Astrocyte (in vitro differentiated cells and primary cell): Measurements from ENCODE around the gene SCRN1. TPM values are rescaled to one million over a fixed set of nuclear protein-coding genes. Genes with fewer than 3 reads are reported as not detected.
A peak's percentile ranks its signal among the peaks of the same experiment; 100 is the strongest.

ENCODE experiments used
- DNase-seq: peaks from one replicate; pipeline ENCODE4 v3.0.0-alpha.2; 2010; ENCODE audit warnings: low read depth
- FAIRE-seq: peaks from 2 replicates; lab custom pipeline; 2011; peaks lifted over from hg19 to GRCh38; lab: Jason Lieb, UNC
- H2AFZ ChIP-seq: 2 replicates; pipeline ENCODE4 v1.6.0; 2012; ENCODE audit warnings: low read depth, low read length, inconsistent platforms
- H3K27ac ChIP-seq: 2 replicates; pipeline ENCODE4 v1.5.1; 2011; ENCODE audit warnings: low read depth, low read length, inconsistent platforms
- H3K27me3 ChIP-seq: 2 replicates; pipeline ENCODE4 v1.6.0; 2011; ENCODE audit warnings: low read length, inconsistent platforms; ENCODE audit not compliant: insufficient read depth
- H3K36me3 ChIP-seq: 2 replicates; pipeline ENCODE4 v1.5.1; 2011; ENCODE audit warnings: low read length, inconsistent platforms; ENCODE audit not compliant: insufficient read depth
- H3K4me1 ChIP-seq: 2 replicates; pipeline ENCODE4 v1.5.1; 2011; ENCODE audit warnings: low read length, inconsistent platforms; ENCODE audit not compliant: insufficient read depth
- H3K4me2 ChIP-seq: 2 replicates; pipeline ENCODE4 v1.6.0; 2012; ENCODE audit warnings: low read length, inconsistent platforms
- H3K4me3 ChIP-seq: 2 replicates; pipeline ENCODE4 v1.5.1; 2011; ENCODE audit warnings: low read depth, mild to moderate bottlenecking, low read length, inconsistent platforms; ENCODE audit not compliant: insufficient read depth
- H3K79me2 ChIP-seq: 2 replicates; pipeline ENCODE4 v1.6.0; 2012; ENCODE audit warnings: mild to moderate bottlenecking, low read length, inconsistent platforms; ENCODE audit not compliant: insufficient read depth
- H3K9ac ChIP-seq: 2 replicates; pipeline ENCODE4 v1.6.0; 2012; ENCODE audit warnings: mild to moderate bottlenecking, low read length, inconsistent platforms
- H3K9me3 ChIP-seq: 2 replicates; pipeline ENCODE4 v1.5.1; 2012; ENCODE audit warnings: low read depth, mild to moderate bottlenecking, low read length, inconsistent platforms; ENCODE audit not compliant: insufficient read depth
- H4K20me1 ChIP-seq: 2 replicates; pipeline ENCODE4 v1.6.0; 2012; ENCODE audit warnings: low read length, inconsistent platforms; ENCODE audit not compliant: insufficient read depth
- H3K27ac Mint-ChIP-seq: one replicate; pipeline ENCODE4 v1.8.0; 2021; ENCODE audit warnings: mild to moderate bottlenecking, mixed read lengths; ENCODE audit not compliant: unreplicated experiment
- H3K27me3 Mint-ChIP-seq: one replicate; pipeline ENCODE4 v1.8.0; 2021; ENCODE audit warnings: low read depth, mixed read lengths; ENCODE audit not compliant: unreplicated experiment
- H3K36me3 Mint-ChIP-seq: one replicate; pipeline ENCODE4 v1.8.0; 2021; ENCODE audit warnings: low read depth, mixed read lengths; ENCODE audit not compliant: unreplicated experiment
- H3K4me1 Mint-ChIP-seq: one replicate; pipeline ENCODE4 v1.8.0; 2021; ENCODE audit warnings: low read depth, mixed read lengths; ENCODE audit not compliant: unreplicated experiment
- H3K4me3 Mint-ChIP-seq: one replicate; pipeline ENCODE4 v1.8.0; 2021; ENCODE audit warnings: mild to moderate bottlenecking, moderate library complexity, mixed read lengths; ENCODE audit not compliant: unreplicated experiment
- H3K9me3 Mint-ChIP-seq: one replicate; pipeline ENCODE4 v1.8.0; 2021; ENCODE audit warnings: mild to moderate bottlenecking, mixed read lengths; ENCODE audit not compliant: unreplicated experiment
- EZH2 ChIP-seq: IDR thresholded peaks from 2 replicates; pipeline ENCODE4 v1.6.1; 2012; ENCODE audit warnings: mild to moderate bottlenecking, low read length, inconsistent platforms; ENCODE audit not compliant: insufficient read depth
- total RNA-seq: library from RNA; stranded (reverse); gene quantifications from 2 replicates; pipeline ENCODE4 v1.2.1, GENCODE V29; 2021
- TF ChIP-seq, protein P1 (sequence below): IDR thresholded peaks from 2 replicates; pipeline ENCODE4 v1.5.1; 2011; ENCODE audit warnings: low read depth, mild to moderate bottlenecking, inconsistent platforms, low read length, moderate library complexity; ENCODE audit not compliant: insufficient read depth

SCRN1 gene
- total RNA-seq, 1 donor from 2014 or later, result 116 TPM

DNA sequence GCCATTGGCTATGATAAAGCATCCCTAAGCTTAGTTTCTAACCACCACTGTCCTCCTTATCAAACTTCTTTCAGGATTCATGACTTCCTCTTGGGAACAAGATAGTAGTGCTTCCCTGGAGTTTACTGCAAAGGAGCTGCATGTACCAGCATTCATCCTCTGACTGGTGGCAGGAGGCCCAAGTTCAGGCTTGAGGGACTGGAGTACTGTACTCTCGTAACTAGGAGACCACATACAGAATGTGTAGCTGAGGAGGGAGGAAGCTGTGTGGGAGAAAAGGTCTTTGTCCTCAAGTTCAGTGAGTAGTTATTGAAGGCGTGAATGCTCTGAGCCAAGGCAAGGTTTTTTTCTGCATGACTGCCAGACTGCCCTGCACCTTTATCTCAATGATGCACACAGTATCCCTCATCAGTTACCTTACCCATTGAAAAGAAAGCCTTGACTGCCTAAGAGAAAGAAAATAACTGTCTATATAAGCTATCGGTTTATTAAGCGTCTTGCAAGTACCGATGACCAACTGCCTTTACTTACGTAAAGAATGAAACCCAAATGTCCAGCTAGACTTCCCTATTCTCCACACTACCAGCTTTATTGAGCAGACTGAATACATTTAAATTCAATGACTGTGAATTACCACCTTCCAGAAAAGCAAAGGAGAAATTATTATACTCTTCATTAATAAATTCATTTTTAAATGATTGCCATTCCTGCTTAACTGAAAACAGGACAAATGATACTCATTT, 12.8 kb downstream of the SCRN1 start:
- Histone ChIP-seq H3K9me3 (no peaks in the 10 kb centered on the region), H3K79me2 (peaks cover 98% of the 10 kb centered on the region), H3K27me3 (no peaks in the 10 kb centered on the region), H4K20me1 (peaks cover 80% of the 10 kb centered on the region), H2AFZ (no peak overlapping the region), H3K36me3 (peaks cover 3% of the 10 kb centered on the region), H3K4me1 (peaks cover 4% of the 10 kb centered on the region), H3K4me2 (peak overlapping the region; percentile 2), H3K9ac (no peak overlapping the region), H3K4me3 (no peak overlapping the region), H3K27ac (no peak overlapping the region)
- Mint-ChIP-seq H3K27ac (no peak overlapping the region), H3K36me3 (peaks cover 4% of the 10 kb centered on the region), H3K9me3 (no peaks in the 10 kb centered on the region), H3K4me1 (peaks cover 8% of the 10 kb centered on the region), H3K4me3 (no peak overlapping the region), H3K27me3 (no peaks in the 10 kb centered on the region)
- DNase-seq (peak; percentile 72), FAIRE-seq (no peak)
- TF ChIP-seq, protein P1, sequence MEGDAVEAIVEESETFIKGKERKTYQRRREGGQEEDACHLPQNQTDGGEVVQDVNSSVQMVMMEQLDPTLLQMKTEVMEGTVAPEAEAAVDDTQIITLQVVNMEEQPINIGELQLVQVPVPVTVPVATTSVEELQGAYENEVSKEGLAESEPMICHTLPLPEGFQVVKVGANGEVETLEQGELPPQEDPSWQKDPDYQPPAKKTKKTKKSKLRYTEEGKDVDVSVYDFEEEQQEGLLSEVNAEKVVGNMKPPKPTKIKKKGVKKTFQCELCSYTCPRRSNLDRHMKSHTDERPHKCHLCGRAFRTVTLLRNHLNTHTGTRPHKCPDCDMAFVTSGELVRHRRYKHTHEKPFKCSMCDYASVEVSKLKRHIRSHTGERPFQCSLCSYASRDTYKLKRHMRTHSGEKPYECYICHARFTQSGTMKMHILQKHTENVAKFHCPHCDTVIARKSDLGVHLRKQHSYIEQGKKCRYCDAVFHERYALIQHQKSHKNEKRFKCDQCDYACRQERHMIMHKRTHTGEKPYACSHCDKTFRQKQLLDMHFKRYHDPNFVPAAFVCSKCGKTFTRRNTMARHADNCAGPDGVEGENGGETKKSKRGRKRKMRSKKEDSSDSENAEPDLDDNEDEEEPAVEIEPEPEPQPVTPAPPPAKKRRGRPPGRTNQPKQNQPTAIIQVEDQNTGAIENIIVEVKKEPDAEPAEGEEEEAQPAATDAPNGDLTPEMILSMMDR, result no peak
- no peak for TF ChIP-seq EZH2

DNA sequence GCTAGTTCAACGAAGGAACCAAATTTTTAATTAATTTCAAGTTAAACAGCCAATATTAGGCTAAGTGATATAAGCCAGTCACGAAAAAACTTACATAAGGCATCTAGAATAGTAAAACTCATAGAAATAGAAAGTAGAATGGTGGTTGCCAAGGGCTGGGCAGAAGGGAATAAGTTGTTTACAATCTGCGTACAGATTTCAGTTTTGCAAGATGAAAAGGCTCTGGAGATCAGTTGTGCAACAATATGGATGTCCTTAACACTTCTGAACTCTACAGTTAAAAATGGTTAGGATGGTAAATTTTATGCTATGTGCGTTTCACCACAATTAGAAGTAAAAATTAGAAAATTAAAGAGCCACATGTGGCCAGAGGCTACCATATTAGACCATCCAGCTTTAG, 13.3 kb downstream of the SCRN1 start:
- H3K27ac Mint-ChIP-seq, result no peak overlapping the region
- DNase-seq, result no peak
- H4K20me1 ChIP-seq, result peaks cover 80% of the 10 kb centered on the region
- no peak overlapping the region for H2AFZ ChIP-seq
- no peaks in the 10 kb centered on the region for H3K9me3 ChIP-seq
- H3K36me3 Mint-ChIP-seq, result peaks cover 4% of the 10 kb centered on the region
- H3K9ac ChIP-seq, result no peak overlapping the region
- TF ChIP-seq, protein P1, result no peak
- no peak for TF ChIP-seq EZH2
- no peak overlapping the region for H3K27ac ChIP-seq
- H3K4me1 Mint-ChIP-seq, result peaks cover 6% of the 10 kb centered on the region
- FAIRE-seq, result no peak
- peaks cover 98% of the 10 kb centered on the region for H3K79me2 ChIP-seq
- H3K9me3 Mint-ChIP-seq, result no peaks in the 10 kb centered on the region
- H3K4me2 ChIP-seq, result peak overlapping the region; percentile 2
- H3K4me1 ChIP-seq, result peaks cover 4% of the 10 kb centered on the region
- H3K4me3 Mint-ChIP-seq, result no peak overlapping the region
- no peaks in the 10 kb centered on the region for H3K27me3 ChIP-seq
- peaks cover 3% of the 10 kb centered on the region for H3K36me3 ChIP-seq
- H3K4me3 ChIP-seq, result no peak overlapping the region
- no peaks in the 10 kb centered on the region for H3K27me3 Mint-ChIP-seq

DNA sequence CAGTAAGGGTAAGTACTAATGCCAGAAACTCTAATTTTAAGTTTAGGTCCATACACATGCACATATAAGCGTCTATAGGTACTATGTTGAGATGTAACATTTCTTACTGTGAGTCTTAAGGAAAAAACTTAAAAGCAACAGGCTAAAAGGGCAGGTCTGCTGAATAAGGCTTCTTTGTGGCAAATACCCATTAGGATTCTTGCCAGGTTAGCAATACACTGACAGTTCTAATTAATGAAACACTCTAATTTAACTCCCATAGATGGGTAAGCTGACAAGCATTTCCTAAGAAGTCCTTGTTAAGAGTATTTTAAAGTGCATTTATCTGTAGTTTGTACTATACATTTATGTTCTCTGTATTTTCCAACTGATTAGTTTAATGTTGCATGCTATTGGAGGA, 14.0 kb downstream of the SCRN1 start:
- peaks cover 3% of the 10 kb centered on the region for H3K36me3 ChIP-seq
- Mint-ChIP-seq H3K9me3 (no peaks in the 10 kb centered on the region), H3K27ac (no peak overlapping the region), H3K27me3 (no peaks in the 10 kb centered on the region), H3K4me1 (peaks cover 8% of the 10 kb centered on the region), H3K4me3 (no peak overlapping the region), H3K36me3 (peaks cover 4% of the 10 kb centered on the region)
- no peak overlapping the region for H3K4me2 ChIP-seq
- no peak overlapping the region for H3K4me3 ChIP-seq
- H4K20me1 ChIP-seq, result peaks cover 84% of the 10 kb centered on the region
- no peak overlapping the region for H3K9ac ChIP-seq
- no peaks in the 10 kb centered on the region for H3K27me3 ChIP-seq
- no peak overlapping the region for H2AFZ ChIP-seq
- DNase-seq (no peak), FAIRE-seq (no peak)
- peaks cover 4% of the 10 kb centered on the region for H3K4me1 ChIP-seq
- TF ChIP-seq, protein P1, result no peak
- no peak for TF ChIP-seq EZH2
- H3K9me3 ChIP-seq, result no peaks in the 10 kb centered on the region
- peaks cover 98% of the 10 kb centered on the region for H3K79me2 ChIP-seq
- no peak overlapping the region for H3K27ac ChIP-seq
